Astrocyte (in vitro differentiated cells and primary cell): ENCODE measurements around the gene NTSR1. TPM values are rescaled to one million over a fixed set of nuclear protein-coding genes. Genes with fewer than 3 reads are reported as not detected.

ENCODE experiments used
- DNase-seq: peaks from one replicate; pipeline ENCODE4 v3.0.0-alpha.2; 2010; ENCODE audit warnings: low read depth
- FAIRE-seq: peaks from 2 replicates; lab custom pipeline; 2011; peaks lifted over from hg19 to GRCh38; lab: Jason Lieb, UNC
- H2AFZ ChIP-seq: 2 replicates; pipeline ENCODE4 v1.6.0; 2012; ENCODE audit warnings: low read depth, low read length, inconsistent platforms
- H3K27ac ChIP-seq: 2 replicates; pipeline ENCODE4 v1.5.1; 2011; ENCODE audit warnings: low read depth, low read length, inconsistent platforms
- H3K27me3 ChIP-seq: 2 replicates; pipeline ENCODE4 v1.6.0; 2011; ENCODE audit warnings: low read length, inconsistent platforms; ENCODE audit not compliant: insufficient read depth
- H3K36me3 ChIP-seq: 2 replicates; pipeline ENCODE4 v1.5.1; 2011; ENCODE audit warnings: low read length, inconsistent platforms; ENCODE audit not compliant: insufficient read depth
- H3K4me1 ChIP-seq: 2 replicates; pipeline ENCODE4 v1.5.1; 2011; ENCODE audit warnings: low read length, inconsistent platforms; ENCODE audit not compliant: insufficient read depth
- H3K4me2 ChIP-seq: 2 replicates; pipeline ENCODE4 v1.6.0; 2012; ENCODE audit warnings: low read length, inconsistent platforms
- H3K4me3 ChIP-seq: 2 replicates; pipeline ENCODE4 v1.5.1; 2011; ENCODE audit warnings: low read depth, mild to moderate bottlenecking, low read length, inconsistent platforms; ENCODE audit not compliant: insufficient read depth
- H3K79me2 ChIP-seq: 2 replicates; pipeline ENCODE4 v1.6.0; 2012; ENCODE audit warnings: mild to moderate bottlenecking, low read length, inconsistent platforms; ENCODE audit not compliant: insufficient read depth
- H3K9ac ChIP-seq: 2 replicates; pipeline ENCODE4 v1.6.0; 2012; ENCODE audit warnings: mild to moderate bottlenecking, low read length, inconsistent platforms
- H3K9me3 ChIP-seq: 2 replicates; pipeline ENCODE4 v1.5.1; 2012; ENCODE audit warnings: low read depth, mild to moderate bottlenecking, low read length, inconsistent platforms; ENCODE audit not compliant: insufficient read depth
- H4K20me1 ChIP-seq: 2 replicates; pipeline ENCODE4 v1.6.0; 2012; ENCODE audit warnings: low read length, inconsistent platforms; ENCODE audit not compliant: insufficient read depth
- H3K27ac Mint-ChIP-seq: one replicate; pipeline ENCODE4 v1.8.0; 2021; ENCODE audit warnings: mild to moderate bottlenecking, mixed read lengths; ENCODE audit not compliant: unreplicated experiment
- H3K27me3 Mint-ChIP-seq: one replicate; pipeline ENCODE4 v1.8.0; 2021; ENCODE audit warnings: low read depth, mixed read lengths; ENCODE audit not compliant: unreplicated experiment
- H3K36me3 Mint-ChIP-seq: one replicate; pipeline ENCODE4 v1.8.0; 2021; ENCODE audit warnings: low read depth, mixed read lengths; ENCODE audit not compliant: unreplicated experiment
- H3K4me1 Mint-ChIP-seq: one replicate; pipeline ENCODE4 v1.8.0; 2021; ENCODE audit warnings: low read depth, mixed read lengths; ENCODE audit not compliant: unreplicated experiment
- H3K4me3 Mint-ChIP-seq: one replicate; pipeline ENCODE4 v1.8.0; 2021; ENCODE audit warnings: mild to moderate bottlenecking, moderate library complexity, mixed read lengths; ENCODE audit not compliant: unreplicated experiment
- H3K9me3 Mint-ChIP-seq: one replicate; pipeline ENCODE4 v1.8.0; 2021; ENCODE audit warnings: mild to moderate bottlenecking, mixed read lengths; ENCODE audit not compliant: unreplicated experiment
- EZH2 ChIP-seq: IDR thresholded peaks from 2 replicates; pipeline ENCODE4 v1.6.1; 2012; ENCODE audit warnings: mild to moderate bottlenecking, low read length, inconsistent platforms; ENCODE audit not compliant: insufficient read depth
- total RNA-seq: library from RNA; stranded (reverse); gene quantifications from 2 replicates; pipeline ENCODE4 v1.2.1, GENCODE V29; 2021
- TF ChIP-seq, protein P1 (sequence below): IDR thresholded peaks from 2 replicates; pipeline ENCODE4 v1.5.1; 2011; ENCODE audit warnings: low read depth, mild to moderate bottlenecking, inconsistent platforms, low read length, moderate library complexity; ENCODE audit not compliant: insufficient read depth

The NTSR1 gene
- total RNA-seq, 1 donor from 2014 or later = 0.16 TPM

DNA sequence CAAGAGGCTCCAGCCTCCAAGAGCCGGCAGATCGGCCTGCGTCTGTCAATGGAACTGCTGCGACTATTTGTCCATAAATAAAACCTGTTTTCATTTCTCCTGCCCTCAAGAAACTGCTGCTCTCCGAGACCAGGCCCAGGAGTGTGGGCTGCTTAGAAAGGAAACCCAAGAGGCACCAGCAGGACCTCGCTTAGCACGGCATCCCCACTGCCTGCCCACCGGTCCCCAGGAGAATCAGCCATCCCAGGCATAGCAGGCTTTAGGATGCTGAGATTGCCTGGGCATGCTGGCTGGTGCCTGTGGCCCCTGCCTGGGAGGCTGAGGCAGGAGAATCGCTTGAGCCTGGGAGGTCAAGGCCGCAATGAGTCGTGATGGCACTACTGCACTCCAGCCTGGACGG, 17.6 kb downstream of the NTSR1 start:
- Mint-ChIP-seq H3K27ac (no peak overlapping the region), H3K27me3 (peaks cover 69% of the 10 kb centered on the region), H3K4me3 (no peak overlapping the region), H3K9me3 (peaks cover 16% of the 10 kb centered on the region), H3K36me3 (no peaks in the 10 kb centered on the region), H3K4me1 (peaks cover 2% of the 10 kb centered on the region)
- Histone ChIP-seq H3K36me3 (no peaks in the 10 kb centered on the region), H3K79me2 (no peaks in the 10 kb centered on the region), H4K20me1 (no peaks in the 10 kb centered on the region), H3K4me2 (no peak overlapping the region), H3K4me1 (peaks cover 4% of the 10 kb centered on the region), H3K27me3 (peaks cover 21% of the 10 kb centered on the region), H3K4me3 (no peak overlapping the region), H3K27ac (no peak overlapping the region), H2AFZ (no peak overlapping the region), H3K9me3 (peaks cover 8% of the 10 kb centered on the region), H3K9ac (no peak overlapping the region)
- TF ChIP-seq, protein P1, sequence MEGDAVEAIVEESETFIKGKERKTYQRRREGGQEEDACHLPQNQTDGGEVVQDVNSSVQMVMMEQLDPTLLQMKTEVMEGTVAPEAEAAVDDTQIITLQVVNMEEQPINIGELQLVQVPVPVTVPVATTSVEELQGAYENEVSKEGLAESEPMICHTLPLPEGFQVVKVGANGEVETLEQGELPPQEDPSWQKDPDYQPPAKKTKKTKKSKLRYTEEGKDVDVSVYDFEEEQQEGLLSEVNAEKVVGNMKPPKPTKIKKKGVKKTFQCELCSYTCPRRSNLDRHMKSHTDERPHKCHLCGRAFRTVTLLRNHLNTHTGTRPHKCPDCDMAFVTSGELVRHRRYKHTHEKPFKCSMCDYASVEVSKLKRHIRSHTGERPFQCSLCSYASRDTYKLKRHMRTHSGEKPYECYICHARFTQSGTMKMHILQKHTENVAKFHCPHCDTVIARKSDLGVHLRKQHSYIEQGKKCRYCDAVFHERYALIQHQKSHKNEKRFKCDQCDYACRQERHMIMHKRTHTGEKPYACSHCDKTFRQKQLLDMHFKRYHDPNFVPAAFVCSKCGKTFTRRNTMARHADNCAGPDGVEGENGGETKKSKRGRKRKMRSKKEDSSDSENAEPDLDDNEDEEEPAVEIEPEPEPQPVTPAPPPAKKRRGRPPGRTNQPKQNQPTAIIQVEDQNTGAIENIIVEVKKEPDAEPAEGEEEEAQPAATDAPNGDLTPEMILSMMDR = no peak
- TF ChIP-seq EZH2 = no peak
- no peak for DNase-seq
- no peak for FAIRE-seq

- Histone ChIP-seq H3K4me3 (no peak overlapping the region), H3K4me2 (no peak overlapping the region), H3K9ac (no peak overlapping the region), H3K27ac (no peak overlapping the region), H3K9me3 (peaks cover 3% of the 10 kb centered on the region), H3K27me3 (peaks cover 16% of the 10 kb centered on the region), H3K4me1 (peaks cover 4% of the 10 kb centered on the region), H3K79me2 (no peaks in the 10 kb centered on the region), H3K36me3 (no peaks in the 10 kb centered on the region), H2AFZ (no peak overlapping the region), H4K20me1 (no peaks in the 10 kb centered on the region)
- Mint-ChIP-seq H3K36me3 (no peaks in the 10 kb centered on the region), H3K4me3 (no peak overlapping the region), H3K4me1 (peaks cover 2% of the 10 kb centered on the region), H3K9me3 (peaks cover 10% of the 10 kb centered on the region), H3K27ac (no peak overlapping the region), H3K27me3 (peaks cover 66% of the 10 kb centered on the region)
- no peak for DNase-seq
- TF ChIP-seq EZH2 = no peak
- TF ChIP-seq, protein P1 = no peak
- FAIRE-seq = no peak
These were observed 18.3 kb downstream of the NTSR1 start for GRCh38 chr20:62726716-62727583.

DNA sequence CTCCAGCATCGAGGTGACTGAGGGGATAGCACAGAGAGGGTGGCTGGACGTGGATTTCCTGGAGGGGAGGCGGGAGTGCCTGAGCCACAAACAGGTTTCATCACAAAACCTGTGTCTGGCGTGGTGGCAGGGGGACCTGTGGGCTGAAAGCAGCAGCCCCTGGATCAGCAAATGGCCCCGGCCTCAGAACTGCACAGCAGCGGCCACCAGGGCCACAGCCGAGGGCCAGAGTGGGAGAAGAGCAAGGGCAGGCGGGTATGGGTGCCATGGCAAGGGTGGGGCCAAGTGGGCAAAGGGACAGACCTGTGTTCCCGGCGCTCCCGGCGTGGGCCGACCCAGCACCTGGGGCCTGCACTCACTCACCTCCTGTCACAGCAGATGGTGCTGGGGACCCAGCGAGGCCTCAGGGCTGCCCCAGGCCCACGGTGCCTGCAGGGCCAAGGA, 19.0 kb downstream of the NTSR1 start:
- no peak overlapping the region for H3K27ac Mint-ChIP-seq
- H3K36me3 ChIP-seq = no peaks in the 10 kb centered on the region
- DNase-seq (no peak), FAIRE-seq (no peak)
- H3K27me3 Mint-ChIP-seq = peaks cover 66% of the 10 kb centered on the region
- H3K27ac ChIP-seq = no peak overlapping the region
- no peaks in the 10 kb centered on the region for H3K9me3 ChIP-seq
- H2AFZ ChIP-seq = no peak overlapping the region
- peaks cover 6% of the 10 kb centered on the region for H3K9me3 Mint-ChIP-seq
- peaks cover 2% of the 10 kb centered on the region for H3K4me1 Mint-ChIP-seq
- H3K4me2 ChIP-seq = no peak overlapping the region
- H4K20me1 ChIP-seq = no peaks in the 10 kb centered on the region
- no peaks in the 10 kb centered on the region for H3K79me2 ChIP-seq
- peaks cover 12% of the 10 kb centered on the region for H3K27me3 ChIP-seq
- H3K4me3 Mint-ChIP-seq = no peak overlapping the region
- no peak overlapping the region for H3K4me3 ChIP-seq
- peaks cover 4% of the 10 kb centered on the region for H3K4me1 ChIP-seq
- no peak for TF ChIP-seq EZH2
- TF ChIP-seq, protein P1 = no peak
- no peak overlapping the region for H3K9ac ChIP-seq
- H3K36me3 Mint-ChIP-seq = no peaks in the 10 kb centered on the region
